HG02759 (cell line): Measurements from ENCODE around the gene PACC1.
"Not testable (repeated sequence)": the region's sequence is repeated elsewhere in the genome, so short reads cannot be mapped to it uniquely, and the experiment has no call there.

Source experiments
- ATAC-seq: cut with Tn5 transposase; IDR thresholded peaks from one replicate; pipeline ENCODE4 v1.9.1; 2021; ENCODE audit warnings: mild to moderate bottlenecking, moderate library complexity; ENCODE audit not compliant: unreplicated experiment

Gene PACC1

DNA sequence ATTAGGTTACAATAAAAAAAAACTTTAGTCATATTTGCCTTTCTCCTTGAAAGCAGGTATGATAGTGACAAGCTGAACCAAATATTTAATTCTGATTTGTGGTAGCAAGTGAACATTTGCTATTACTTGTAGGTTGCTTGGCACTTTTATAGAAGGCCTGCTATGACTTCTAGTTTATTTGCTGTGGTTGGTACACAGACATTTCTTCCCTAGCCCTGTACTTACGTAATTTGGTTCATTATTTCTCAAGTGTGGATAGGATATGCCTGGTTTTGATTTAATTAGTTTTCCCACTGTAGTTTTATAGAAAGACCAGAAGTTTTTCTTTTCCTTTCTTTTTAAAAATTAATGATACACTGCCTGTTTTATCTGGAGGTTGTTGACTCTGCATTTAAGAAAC lies 73.6 kb downstream of the PACC1 start:
- ATAC-seq: no peak

DNA sequence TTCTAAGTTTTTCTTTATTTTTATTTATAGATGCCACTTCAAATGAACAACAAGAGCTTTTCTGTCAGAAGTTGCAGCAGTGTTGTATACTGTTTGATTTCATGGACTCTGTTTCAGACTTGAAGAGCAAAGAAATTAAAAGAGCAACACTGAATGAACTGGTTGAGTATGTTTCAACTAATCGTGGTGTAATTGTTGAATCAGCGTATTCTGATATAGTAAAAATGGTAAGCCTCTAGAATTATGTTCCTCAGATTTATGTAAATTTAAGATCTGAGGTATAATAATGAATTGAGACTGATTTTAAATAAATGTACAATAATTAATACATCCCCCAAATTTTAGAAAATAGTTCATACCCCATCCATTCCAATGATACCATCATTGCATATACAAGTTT lies 85.6 kb downstream of the PACC1 start:
- ATAC-seq: no peak

DNA sequence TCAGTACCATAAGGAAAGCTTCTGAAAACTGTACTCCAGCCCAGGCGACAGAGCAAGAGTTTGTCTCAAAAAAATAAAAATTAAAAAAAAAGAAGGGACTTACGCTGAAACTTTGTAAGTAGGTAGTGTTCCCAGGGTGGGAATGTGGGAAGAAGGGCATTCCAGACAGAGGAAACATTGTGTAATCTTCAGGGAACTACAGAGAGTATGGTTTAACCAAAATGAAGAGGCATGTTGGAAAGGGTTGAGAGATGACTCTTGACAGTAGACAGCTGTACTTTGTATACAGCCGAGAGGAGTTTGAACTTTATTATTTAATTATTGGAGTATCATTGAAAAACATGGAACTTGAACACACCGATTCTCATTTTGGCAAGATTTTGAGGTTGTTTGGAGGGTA lies 86.4 kb downstream of the PACC1 start:
- no peak for ATAC-seq

DNA sequence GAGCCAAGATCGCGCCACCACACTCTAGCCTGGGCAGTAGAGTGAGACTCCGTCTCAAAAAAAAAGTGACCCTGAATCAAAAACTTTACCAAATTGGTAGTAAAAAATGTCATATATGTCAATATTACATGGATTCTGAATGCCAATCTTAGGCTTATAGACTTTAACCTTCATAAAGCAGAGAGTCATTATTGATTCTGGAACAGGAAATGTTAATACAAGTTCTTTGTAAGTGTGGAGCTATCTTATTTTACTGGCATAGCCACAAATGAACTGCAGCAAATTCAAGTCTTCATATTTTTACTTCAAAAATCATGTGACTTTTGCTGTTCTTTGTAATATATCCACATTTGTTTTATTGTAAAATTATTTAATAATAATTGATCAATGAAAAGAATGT lies 88.1 kb downstream of the PACC1 start:
- no peak for ATAC-seq

DNA sequence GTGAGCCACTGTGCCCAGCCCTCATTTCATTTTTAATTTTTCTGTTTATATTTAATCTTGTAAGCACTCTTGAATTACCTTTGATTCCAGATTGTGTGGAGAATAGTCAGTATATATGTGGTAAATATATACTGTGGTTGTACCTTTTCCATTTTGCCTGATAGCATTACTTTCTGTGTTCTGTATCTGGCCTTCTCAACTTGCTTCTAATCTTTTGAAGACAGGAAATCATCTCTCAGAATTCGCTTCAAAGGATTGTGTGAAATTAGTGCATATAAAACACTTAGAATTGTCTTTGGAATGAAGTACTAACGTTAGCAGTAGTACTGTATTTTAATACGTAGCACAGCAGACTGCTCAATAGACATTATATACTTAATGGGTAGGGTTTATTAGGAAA lies 91.6 kb downstream of the PACC1 start:
- no peak for ATAC-seq

DNA sequence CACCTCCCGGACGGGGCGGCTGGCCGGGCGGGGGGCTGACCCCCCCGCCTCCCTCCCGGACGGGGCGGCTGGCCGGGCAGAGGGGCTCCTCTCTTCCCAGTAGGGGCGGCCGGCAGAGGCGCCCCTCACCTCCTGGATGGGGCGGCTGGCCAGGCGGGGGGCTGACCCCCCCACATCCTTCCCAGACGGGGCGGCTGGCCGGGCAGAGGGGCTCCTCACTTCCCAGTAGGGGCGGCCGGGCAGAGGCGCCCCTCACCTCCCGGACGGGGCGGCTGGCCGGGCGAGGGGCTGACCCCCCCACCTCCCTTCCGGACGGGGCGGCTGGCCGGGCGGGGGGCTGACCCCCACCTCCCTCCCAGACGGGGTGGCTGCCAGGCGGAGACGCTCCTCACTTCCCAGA lies 93.7 kb downstream of the PACC1 start:
- ATAC-seq: not testable (repeated sequence)

GRCh38 chr1:212317916-212318315 lies 96.8 kb downstream of the PACC1 start:
- no peak for ATAC-seq

GRCh38 chr1:212315907-212316306 lies 98.8 kb downstream of the PACC1 start:
- ATAC-seq: no peak

DNA sequence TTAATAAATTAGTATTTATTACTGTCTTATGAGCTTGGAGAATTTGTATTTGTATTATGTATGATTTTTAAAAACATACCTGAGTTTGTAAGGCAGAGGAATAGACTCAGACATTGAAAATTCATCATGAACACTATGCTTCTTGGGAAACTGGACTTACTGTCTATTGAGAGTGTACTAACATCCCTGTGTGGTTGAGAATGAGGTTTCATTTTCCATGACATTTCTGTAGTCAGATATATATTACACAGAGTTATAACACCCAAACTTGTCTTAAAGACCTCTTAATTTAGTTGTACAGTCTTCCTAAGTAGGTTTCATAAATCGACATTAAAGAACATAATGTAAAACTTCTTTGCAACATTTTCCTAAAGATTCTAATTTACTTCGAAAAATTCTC lies 99.5 kb downstream of the PACC1 start:
- ATAC-seq: no peak
